Breast epithelium (tissue), 3 donors: Measurements from ENCODE around the gene DUSP23.

ENCODE experiments used
- POLR2A ChIP-seq: fragments of 450-650 bp; IDR thresholded peaks from one replicate; pipeline ENCODE4 v1.6.1; 2016; ENCODE audit warnings: antibody characterized with exemption, mild to moderate bottlenecking, moderate library complexity
- POLR2AphosphoS5 ChIP-seq, 3 donors: sonication (generic); formaldehyde crosslinking; IDR thresholded peaks; one replicate each; pipeline ENCODE4 v1.6.1; 2017; ENCODE audit warnings: antibody characterized with exemption in 3 of 3
- TF ChIP-seq, protein P1 (sequence below), 3 donors: fragments of 450-650 bp; IDR thresholded peaks; one replicate each; pipeline ENCODE4 v1.5.1; 2016 to 2017; ENCODE audit warnings: antibody characterized with exemption in 3 of 3, mild to moderate bottlenecking in 3 of 3, moderate library complexity in 3 of 3

DNA sequence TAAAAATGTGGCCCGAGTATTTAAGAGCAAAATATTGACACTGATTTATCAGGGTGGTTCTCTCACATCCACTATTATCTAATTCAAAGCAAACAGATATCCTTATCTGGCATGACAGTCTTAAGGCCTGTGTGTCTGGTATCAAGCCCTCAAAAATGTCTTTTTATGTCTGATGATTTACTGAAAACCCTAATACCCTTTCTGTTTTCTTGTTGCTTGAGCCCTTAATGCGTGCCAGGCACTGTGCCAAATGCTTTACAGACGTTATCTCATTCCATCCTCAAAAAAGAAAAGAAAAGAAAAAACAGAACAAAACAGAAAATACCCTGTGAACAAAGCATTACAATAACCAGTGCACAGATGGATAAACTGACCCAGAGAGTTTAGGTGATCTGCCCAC is 5.7 kb downstream of the DUSP23 start:
- TF ChIP-seq POLR2A (no peak), POLR2AphosphoS5 (IDR thresholded peaks at IDR 0.05) (no peak)
- TF ChIP-seq, protein P1, sequence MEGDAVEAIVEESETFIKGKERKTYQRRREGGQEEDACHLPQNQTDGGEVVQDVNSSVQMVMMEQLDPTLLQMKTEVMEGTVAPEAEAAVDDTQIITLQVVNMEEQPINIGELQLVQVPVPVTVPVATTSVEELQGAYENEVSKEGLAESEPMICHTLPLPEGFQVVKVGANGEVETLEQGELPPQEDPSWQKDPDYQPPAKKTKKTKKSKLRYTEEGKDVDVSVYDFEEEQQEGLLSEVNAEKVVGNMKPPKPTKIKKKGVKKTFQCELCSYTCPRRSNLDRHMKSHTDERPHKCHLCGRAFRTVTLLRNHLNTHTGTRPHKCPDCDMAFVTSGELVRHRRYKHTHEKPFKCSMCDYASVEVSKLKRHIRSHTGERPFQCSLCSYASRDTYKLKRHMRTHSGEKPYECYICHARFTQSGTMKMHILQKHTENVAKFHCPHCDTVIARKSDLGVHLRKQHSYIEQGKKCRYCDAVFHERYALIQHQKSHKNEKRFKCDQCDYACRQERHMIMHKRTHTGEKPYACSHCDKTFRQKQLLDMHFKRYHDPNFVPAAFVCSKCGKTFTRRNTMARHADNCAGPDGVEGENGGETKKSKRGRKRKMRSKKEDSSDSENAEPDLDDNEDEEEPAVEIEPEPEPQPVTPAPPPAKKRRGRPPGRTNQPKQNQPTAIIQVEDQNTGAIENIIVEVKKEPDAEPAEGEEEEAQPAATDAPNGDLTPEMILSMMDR (IDR thresholded peaks at IDR 0.05) = no peak
